ENCODE results near the gene MCM8. TPM values are rescaled to one million over a fixed set of nuclear protein-coding genes. Genes with fewer than 3 reads are reported as not detected.

Gene MCM8
- polyA plus RNA-seq, 3 donors, result 0.07 to 0.51 (median 0.18) TPM

DNA sequence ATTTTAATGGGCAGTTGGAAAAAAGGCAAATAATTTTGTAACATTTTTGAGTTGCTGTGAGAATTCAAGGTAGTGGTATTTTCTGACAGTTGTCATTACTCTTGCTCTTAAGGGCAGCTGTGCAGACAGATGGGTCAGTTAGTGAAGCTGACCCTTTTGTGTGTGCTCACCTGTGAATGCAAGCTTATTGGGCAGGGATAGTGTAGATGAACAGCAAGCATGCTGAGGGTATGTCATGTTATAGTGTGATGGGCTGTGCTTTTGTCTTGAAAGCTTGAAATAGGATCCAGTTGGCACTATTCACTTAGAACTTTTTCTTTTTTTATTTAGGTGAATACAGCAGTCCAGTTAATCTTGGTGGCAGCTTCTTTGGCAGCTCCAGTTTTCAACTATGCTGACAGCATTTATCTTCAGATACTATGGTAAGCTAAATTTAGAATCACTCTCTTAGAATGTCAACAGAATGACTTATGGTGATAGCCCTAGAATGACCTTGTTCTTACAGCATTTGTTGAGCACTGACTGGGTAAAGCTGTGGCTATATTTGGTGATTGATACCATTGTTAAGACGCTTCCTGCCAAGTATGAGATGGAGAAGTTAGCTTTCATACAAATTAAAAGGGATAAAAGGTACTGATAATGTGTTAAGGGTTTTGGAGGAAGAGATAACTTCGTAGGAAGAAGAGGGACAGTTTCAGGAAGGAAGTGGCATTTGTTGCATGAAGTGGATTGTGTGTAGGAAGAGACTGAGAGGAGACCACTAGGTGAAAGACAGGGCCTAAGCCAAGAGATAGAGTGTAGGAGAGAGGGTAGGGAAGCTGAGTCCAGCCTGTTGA, 83.9 kb downstream of the MCM8 start:
- peak overlapping the region in 4 of 7 donors; percentile 8 to 54 (median 32) for H3K27ac Mint-ChIP-seq

DNA sequence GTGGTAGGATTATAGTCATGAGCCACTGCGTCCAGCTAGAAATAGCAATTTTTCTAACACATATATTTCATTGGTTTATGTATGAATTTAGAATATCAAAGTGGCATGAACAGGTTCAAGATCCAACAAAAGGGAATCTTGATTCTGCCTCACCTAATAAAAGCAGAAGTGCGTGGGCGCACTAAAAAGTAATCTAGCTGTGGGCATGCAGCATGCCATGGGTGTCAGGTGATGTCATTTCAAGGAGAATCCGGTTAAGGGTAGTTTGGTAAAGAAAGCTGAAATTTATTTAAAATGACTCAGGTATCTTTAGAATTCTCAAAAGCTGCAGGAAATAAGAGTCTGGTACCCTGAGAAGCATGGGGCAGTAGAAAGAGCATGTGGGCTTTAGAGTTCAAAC, 85.8 kb downstream of the MCM8 start:
- Mint-ChIP-seq H3K27ac (peak overlapping the region in 1 of 7 donors; percentile 36), H3K9me3 (peaks cover 0 to 7% (median 0%) of the 10 kb centered on the region in 7 donors), H3K4me3 (no peak overlapping the region), H3K27me3 (ENCODE audit: low read depth in 3 of 3) (no peaks in the 10 kb centered on the region), H3K4me1 (peaks cover 14% of the 10 kb centered on the region), H3K36me3 (peaks cover 77 to 91% of the 10 kb centered on the region in 2 donors)
- WGBS (ENCODE audit: insufficient coverage), result 100% methylated on average over 3 of the region's 4 CpGs
- Histone ChIP-seq H3K36me3 (replicated peaks in 1 of 2; ENCODE audit: control insufficient read depth in 1 of 2, insufficient read depth in 2 of 2, low read length in 2 of 2) (peaks cover 79 to 93% of the 10 kb centered on the region in 2 donors), H3K9me3 (replicated peaks in 1 of 2; ENCODE audit: control insufficient read depth in 1 of 2, insufficient read depth in 1 of 2, low read length in 2 of 2) (no peaks in the 10 kb centered on the region), H4K20me1 (ENCODE audit: insufficient read depth, low read length) (peaks cover 20% of the 10 kb centered on the region), H2AFZ (ENCODE audit: insufficient read depth, low read depth, low read length, poor library complexity, severe bottlenecking) (no peak overlapping the region), H3K4me3 (replicated peaks in 1 of 3; ENCODE audit: low read depth in 2 of 3, low read length in 3 of 3) (no peak overlapping the region), H3K79me2 (ENCODE audit: insufficient read depth, low read length) (no peaks in the 10 kb centered on the region), H3K9ac (ENCODE audit: insufficient read depth, low read length, poor library complexity, severe bottlenecking) (no peak overlapping the region), H3K4me2 (replicated peaks; ENCODE audit: extremely low read depth, low read length, poor library complexity, severe bottlenecking) (no peak overlapping the region), H3K4me1 (ENCODE audit: control insufficient read depth in 1 of 2, insufficient read depth in 2 of 2, low read length in 2 of 2) (no peaks in the 10 kb centered on the region), H3K27me3 (ENCODE audit: control insufficient read depth in 2 of 2, insufficient read depth in 2 of 2, low read length in 2 of 2) (no peaks in the 10 kb centered on the region), H3K27ac (ENCODE audit: low read depth in 1 of 2, low read length in 2 of 2) (no peak overlapping the region)
- TF ChIP-seq, protein P1, sequence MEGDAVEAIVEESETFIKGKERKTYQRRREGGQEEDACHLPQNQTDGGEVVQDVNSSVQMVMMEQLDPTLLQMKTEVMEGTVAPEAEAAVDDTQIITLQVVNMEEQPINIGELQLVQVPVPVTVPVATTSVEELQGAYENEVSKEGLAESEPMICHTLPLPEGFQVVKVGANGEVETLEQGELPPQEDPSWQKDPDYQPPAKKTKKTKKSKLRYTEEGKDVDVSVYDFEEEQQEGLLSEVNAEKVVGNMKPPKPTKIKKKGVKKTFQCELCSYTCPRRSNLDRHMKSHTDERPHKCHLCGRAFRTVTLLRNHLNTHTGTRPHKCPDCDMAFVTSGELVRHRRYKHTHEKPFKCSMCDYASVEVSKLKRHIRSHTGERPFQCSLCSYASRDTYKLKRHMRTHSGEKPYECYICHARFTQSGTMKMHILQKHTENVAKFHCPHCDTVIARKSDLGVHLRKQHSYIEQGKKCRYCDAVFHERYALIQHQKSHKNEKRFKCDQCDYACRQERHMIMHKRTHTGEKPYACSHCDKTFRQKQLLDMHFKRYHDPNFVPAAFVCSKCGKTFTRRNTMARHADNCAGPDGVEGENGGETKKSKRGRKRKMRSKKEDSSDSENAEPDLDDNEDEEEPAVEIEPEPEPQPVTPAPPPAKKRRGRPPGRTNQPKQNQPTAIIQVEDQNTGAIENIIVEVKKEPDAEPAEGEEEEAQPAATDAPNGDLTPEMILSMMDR (IDR thresholded peaks at IDR 0.05), result no peak
- intact Hi-C loops (cut with micrococcal nuclease), result no loop called here
- no peak for DNase-seq

More for the DNA sequence above, 83.9 kb downstream of the MCM8 start:
- Histone ChIP-seq H3K27ac (ENCODE audit: low read depth in 1 of 2, low read length in 2 of 2) (peak overlapping the region in 1 of 2 donors; percentile 45), H3K79me2 (ENCODE audit: insufficient read depth, low read length) (no peaks in the 10 kb centered on the region), H3K27me3 (ENCODE audit: control insufficient read depth in 2 of 2, insufficient read depth in 2 of 2, low read length in 2 of 2) (no peaks in the 10 kb centered on the region), H3K36me3 (replicated peaks in 1 of 2; ENCODE audit: control insufficient read depth in 1 of 2, insufficient read depth in 2 of 2, low read length in 2 of 2) (peaks cover 70 to 90% of the 10 kb centered on the region in 2 donors), H4K20me1 (ENCODE audit: insufficient read depth, low read length) (peaks cover 31% of the 10 kb centered on the region), H2AFZ (ENCODE audit: insufficient read depth, low read depth, low read length, poor library complexity, severe bottlenecking) (no peak overlapping the region), H3K9me3 (replicated peaks in 1 of 2; ENCODE audit: control insufficient read depth in 1 of 2, insufficient read depth in 1 of 2, low read length in 2 of 2) (no peaks in the 10 kb centered on the region), H3K4me1 (ENCODE audit: control insufficient read depth in 1 of 2, insufficient read depth in 2 of 2, low read length in 2 of 2) (no peaks in the 10 kb centered on the region), H3K9ac (ENCODE audit: insufficient read depth, low read length, poor library complexity, severe bottlenecking) (no peak overlapping the region), H3K4me2 (replicated peaks; ENCODE audit: extremely low read depth, low read length, poor library complexity, severe bottlenecking) (no peak overlapping the region), H3K4me3 (replicated peaks in 1 of 3; ENCODE audit: low read depth in 2 of 3, low read length in 3 of 3) (no peak overlapping the region)
- intact Hi-C loops (cut with micrococcal nuclease), result no loop called here
- H3K4me3 Mint-ChIP-seq, result no peak overlapping the region
- H3K4me1 Mint-ChIP-seq, result peaks cover 14% of the 10 kb centered on the region
- H3K27me3 Mint-ChIP-seq (ENCODE audit: low read depth in 3 of 3), result peaks cover 0 to 1% (median 0%) of the 10 kb centered on the region in 3 donors
- WGBS (ENCODE audit: insufficient coverage), result 25% methylated on average over 2 of the region's 2 CpGs
- H3K36me3 Mint-ChIP-seq, result peaks cover 66 to 87% of the 10 kb centered on the region in 2 donors
- peaks cover 0 to 1% (median 0%) of the 10 kb centered on the region in 7 donors for H3K9me3 Mint-ChIP-seq
- TF ChIP-seq, protein P1 (IDR thresholded peaks at IDR 0.05), result no peak
- no peak for DNase-seq
